BE2C (cell line): Measurements from ENCODE around the gene PSMD11.

Source experiments
- DNase-seq: peaks from one replicate; pipeline ENCODE4 v3.0.0-alpha.2; 2020
- H3K27me3 ChIP-seq: fragments of 250-450 bp; sonication (Bioruptor Pico); 2 replicates; pipeline ENCODE4 v1.5.1; 2020; ENCODE audit warnings: mild to moderate bottlenecking
- H3K36me3 ChIP-seq: fragments of 250-450 bp; sonication (Bioruptor Pico); 2 replicates; pipeline ENCODE4 v1.5.1; 2020; ENCODE audit warnings: mild to moderate bottlenecking
- H3K4me1 ChIP-seq: fragments of 250-450 bp; sonication (Bioruptor Pico); 2 replicates; pipeline ENCODE4 v1.5.1; 2020
- H3K4me3 ChIP-seq: 2 replicates; pipeline ENCODE4 v1.5.1; 2011; ENCODE audit warnings: low read depth, low read length
- H3K9me3 ChIP-seq: fragments of 250-450 bp; sonication (Bioruptor Pico); 2 replicates; pipeline ENCODE4 v1.5.1; 2020
- CTCF ChIP-seq: IDR thresholded peaks from 2 replicates; pipeline ENCODE4 v1.5.1; 2012; ENCODE audit warnings: mild to moderate bottlenecking, low read depth, low read length

The PSMD11 gene

GRCh38 chr17:32516450-32516849 is 72.1 kb downstream of the PSMD11 start:
- DNase-seq, result no peak
- no peaks in the 10 kb centered on the region for H3K27me3 ChIP-seq

GRCh38 chr17:32516940-32517701 is 72.8 kb downstream of the PSMD11 start:
- no peaks in the 10 kb centered on the region for H3K4me1 ChIP-seq
- no peak overlapping the region for H3K4me3 ChIP-seq
- no peaks in the 10 kb centered on the region for H3K36me3 ChIP-seq
- no peak for DNase-seq
- H3K27me3 ChIP-seq, result no peaks in the 10 kb centered on the region
- no peaks in the 10 kb centered on the region for H3K9me3 ChIP-seq
- TF ChIP-seq CTCF, result no peak

More at GRCh38 chr17:32516450-32516849, 72.1 kb downstream of the PSMD11 start:
- no peaks in the 10 kb centered on the region for H3K36me3 ChIP-seq
- H3K4me1 ChIP-seq, result no peaks in the 10 kb centered on the region
- H3K4me3 ChIP-seq, result no peak overlapping the region
- no peaks in the 10 kb centered on the region for H3K9me3 ChIP-seq
- no peak for TF ChIP-seq CTCF

- no peaks in the 10 kb centered on the region for H3K4me1 ChIP-seq
- H3K36me3 ChIP-seq, result no peaks in the 10 kb centered on the region
Measured at GRCh38 chr17:32517982-32518381, 73.7 kb downstream of the PSMD11 start.

GRCh38 chr17:32518646-32519227 is 74.4 kb downstream of the PSMD11 start:
- Histone ChIP-seq H3K27me3 (no peaks in the 10 kb centered on the region), H3K9me3 (no peaks in the 10 kb centered on the region), H3K4me1 (no peaks in the 10 kb centered on the region), H3K4me3 (peak overlapping the region; percentile 24), H3K36me3 (no peaks in the 10 kb centered on the region)
- no peak for DNase-seq
- TF ChIP-seq CTCF, result no peak

More at GRCh38 chr17:32517982-32518381, 73.7 kb downstream of the PSMD11 start:
- Histone ChIP-seq H3K27me3 (no peaks in the 10 kb centered on the region), H3K4me3 (no peak overlapping the region), H3K9me3 (no peaks in the 10 kb centered on the region)
- no peak for TF ChIP-seq CTCF
- DNase-seq, result no peak

GRCh38 chr17:32519228-32520103 is 75.2 kb downstream of the PSMD11 start:
- no peaks in the 10 kb centered on the region for H3K36me3 ChIP-seq
- peak overlapping the region; percentile 47 for H3K4me3 ChIP-seq
- no peak for TF ChIP-seq CTCF
- H3K4me1 ChIP-seq, result no peaks in the 10 kb centered on the region
- H3K27me3 ChIP-seq, result no peaks in the 10 kb centered on the region
- DNase-seq, result peak; percentile 64
- H3K9me3 ChIP-seq, result no peaks in the 10 kb centered on the region
